UCSD-AML1 (cell line): Measurements from ENCODE around the gene TRABD2B.
A peak's percentile ranks its signal among the peaks of the same experiment; 100 is the strongest.

ENCODE experiments used
- DNase-seq: peaks from one replicate; lab custom pipeline; 2025; ENCODE audit not compliant: unreplicated experiment; lab: John Stamatoyannopoulos, UW

The TRABD2B gene

DNA sequence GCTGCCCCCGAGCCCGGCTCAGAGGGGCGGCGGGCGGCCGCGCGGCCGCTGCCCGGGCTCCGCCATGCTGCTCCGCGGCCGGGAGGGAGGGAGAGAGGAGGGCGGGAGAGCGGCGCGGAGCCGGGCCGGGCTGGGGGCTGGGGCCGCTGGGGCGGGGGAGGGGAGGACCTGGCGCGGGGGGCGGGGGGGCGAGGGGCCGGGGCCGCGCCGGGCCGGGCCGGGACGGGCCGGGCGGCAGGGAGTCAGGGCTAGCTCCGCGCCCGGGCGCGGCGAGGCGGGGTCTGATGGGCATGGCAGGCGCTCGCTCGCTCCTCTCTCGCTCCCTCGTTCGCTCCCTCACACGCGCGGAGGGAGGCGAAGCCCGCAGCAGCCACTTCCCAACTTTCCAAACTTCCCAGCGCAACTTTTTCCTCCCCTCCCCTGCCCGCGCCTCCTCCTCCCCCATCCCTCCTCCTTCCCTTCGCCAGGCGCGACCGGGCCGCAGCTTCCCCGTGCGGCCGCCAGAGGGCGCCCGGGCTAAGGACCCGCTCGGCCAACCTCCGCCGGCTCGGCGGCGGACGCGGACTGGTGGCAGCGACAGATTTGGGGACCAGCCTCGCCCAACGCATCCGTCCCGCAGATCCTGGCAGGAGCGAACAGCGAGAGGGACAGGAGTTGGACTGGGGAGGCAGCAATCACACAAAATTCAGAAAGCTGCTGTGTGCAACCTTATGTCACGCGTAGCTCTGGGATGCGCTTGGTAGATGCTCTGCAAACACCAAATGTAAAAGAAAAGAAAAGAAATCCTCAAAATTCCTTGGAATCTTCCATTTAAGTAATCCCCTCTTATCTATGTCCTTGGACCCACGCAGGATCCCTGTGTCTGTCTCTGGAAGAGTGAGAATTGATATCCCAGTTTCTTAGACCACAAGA lies at the start of gene TRABD2B:
TRABD2B (minus strand) TSS at position 97 of the 912 bp plus-strand sequence.
- DNase-seq, result peak; percentile 66

DNA sequence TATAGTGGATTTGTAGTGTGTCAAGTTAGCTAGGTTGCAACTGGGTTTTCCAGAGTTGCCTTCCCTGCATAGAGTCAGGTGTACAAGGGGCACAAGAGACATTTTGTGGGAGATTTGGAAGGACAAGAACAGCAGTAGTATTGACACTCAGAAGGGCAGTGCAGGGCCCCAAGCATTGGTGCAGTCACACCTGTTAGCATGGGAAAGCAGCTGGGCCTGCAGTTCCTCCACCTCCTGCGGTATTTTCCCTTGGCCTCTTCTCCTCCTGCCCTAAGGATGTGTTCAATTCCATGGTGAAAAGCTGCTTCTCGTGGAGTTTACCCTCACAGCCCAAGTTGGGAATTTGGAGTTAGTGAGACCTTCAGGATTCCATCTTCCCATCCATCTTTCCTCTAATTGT lies 47.1 kb upstream of the TRABD2B start:
- no peak for DNase-seq

DNA sequence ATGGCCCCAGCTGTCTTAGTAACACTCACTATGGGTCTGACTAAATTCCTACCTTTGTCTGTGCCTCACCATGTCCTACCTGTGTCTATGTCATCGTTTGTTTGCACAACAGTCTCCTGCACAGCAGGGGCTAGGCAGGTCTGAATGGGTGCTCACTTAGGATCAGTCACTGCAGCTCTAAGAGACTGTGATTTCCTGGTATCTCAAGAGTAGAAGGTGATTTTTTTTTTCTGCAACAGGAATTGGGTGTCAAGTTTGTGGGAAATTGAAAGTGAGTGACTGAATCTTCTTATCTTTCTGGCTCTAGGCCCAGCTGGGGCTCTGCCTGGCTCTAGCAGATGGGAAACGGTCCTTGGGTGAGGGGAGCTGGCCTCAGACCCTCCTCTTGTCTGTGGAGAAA lies 46.4 kb upstream of the TRABD2B start:
- no peak for DNase-seq

DNA sequence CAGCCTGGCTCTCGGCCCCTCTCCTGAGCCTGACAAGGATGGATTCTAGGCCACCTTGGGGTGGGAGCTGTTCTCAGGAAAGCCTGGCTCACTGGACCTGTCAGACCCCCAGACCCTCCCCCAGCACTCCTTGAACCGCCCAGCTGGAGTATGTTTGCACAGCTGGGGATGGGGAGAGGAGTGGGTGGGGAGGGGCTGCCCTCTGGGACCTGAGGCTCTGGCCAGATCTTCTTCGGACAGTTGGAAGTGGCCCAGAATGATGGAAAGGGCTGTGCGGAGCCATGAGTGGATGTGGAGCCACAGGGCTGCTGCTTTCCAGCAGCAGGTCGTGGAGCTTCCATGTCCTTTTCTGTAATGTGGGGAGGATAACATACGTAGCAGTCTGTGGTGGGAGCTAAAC lies 43.0 kb upstream of the TRABD2B start:
- no peak for DNase-seq

DNA sequence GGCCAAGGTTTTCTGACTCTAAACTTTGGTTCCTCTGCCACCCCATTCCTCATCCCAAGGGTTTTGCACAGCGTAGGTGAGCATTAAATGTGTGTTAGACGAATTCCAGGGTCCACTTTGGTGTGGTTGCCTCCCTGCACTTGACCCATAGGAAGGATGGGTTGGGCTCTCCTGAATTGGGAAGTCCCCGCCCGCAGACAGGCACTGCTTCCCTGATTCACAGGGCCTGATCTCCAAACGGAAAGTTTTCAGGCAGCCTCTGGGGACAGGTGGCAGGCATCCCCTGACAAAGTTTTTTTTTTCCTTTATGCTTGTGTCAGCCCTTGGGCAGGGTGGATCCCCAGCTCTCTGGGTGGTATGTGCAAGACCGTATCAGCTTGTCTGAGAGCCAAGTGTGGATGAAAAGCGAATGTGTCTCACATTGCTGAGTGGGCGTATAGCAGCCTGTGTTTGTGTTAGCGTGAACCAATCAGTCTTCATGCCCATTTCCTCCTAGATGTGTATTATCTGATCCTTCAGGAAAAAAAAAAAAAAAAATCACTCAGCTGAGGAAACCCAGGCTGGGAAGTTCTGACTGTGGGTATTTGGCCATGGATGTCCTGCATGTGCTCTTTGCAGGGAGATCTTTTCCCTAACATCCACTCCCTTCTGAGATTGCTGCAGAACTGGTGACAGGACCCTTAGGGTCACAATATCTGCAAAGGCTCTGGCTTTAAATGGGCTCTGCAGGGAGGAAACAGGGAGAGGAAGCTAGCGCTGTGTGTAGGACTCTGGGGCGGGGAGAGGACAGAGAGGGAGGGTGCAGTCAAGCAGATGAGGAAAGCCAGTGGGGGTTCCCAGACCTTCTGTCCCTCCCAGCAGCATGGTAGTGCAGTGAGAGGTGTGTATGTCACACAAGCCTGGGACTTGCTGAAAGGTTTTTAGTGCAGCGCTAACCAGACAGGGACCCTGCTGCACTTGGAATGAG lies 42.2 kb upstream of the TRABD2B start:
- no peak for DNase-seq

DNA sequence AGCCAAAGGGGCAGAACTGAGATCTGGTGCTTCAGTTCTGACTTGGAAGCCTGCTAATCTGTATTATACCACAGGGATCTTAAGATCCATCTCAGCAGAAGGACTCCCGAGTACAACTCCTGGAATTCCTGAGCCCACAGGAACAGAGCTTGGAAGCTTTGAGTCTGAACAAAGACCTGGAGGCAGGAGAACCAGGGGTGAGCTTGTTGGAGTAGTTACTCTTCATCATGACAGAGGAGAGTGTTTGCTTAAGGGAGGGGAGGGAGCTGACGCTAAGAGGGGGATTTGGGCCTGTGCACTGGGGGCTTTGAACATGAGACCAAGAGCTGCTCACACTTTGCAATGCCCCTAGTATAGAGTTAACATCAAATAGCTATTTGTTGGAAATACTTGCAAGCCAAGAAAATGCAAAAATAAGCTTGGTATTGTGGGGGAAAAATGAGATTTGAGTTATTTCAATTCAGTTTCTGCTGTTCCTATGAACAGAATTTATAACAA lies 41.1 kb upstream of the TRABD2B start:
- DNase-seq, result no peak

DNA sequence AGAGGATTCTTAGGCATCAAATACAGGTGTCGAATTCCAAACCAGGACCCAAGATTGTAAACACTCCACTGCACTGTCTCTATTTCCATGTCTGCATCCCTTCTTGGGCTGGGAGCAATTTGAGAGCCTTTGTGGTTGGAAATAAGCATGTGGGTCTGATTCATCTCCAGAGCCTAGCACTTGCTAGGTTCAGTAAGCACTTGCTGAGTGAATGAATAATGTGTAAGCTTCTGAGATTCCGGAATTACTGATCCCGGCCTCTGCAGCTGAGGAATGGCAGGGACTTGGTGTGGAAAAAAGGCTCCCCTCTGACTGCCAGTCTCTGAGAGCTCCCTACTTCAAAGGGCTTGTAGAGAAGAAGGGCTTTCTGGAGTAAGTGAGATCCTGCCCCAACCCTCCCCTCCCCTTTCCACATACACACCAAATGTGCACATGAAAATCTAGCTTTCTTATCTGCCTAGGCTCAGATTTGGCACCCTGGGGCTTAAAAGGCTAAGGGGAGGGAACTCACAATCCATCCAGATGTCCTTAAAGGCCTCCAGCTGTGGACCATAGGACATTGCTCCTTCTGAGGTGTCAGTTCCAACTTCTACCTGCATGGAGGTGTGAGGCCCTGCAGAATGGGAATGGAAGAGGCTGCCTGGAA lies 39.6 kb upstream of the TRABD2B start:
- no peak for DNase-seq

DNA sequence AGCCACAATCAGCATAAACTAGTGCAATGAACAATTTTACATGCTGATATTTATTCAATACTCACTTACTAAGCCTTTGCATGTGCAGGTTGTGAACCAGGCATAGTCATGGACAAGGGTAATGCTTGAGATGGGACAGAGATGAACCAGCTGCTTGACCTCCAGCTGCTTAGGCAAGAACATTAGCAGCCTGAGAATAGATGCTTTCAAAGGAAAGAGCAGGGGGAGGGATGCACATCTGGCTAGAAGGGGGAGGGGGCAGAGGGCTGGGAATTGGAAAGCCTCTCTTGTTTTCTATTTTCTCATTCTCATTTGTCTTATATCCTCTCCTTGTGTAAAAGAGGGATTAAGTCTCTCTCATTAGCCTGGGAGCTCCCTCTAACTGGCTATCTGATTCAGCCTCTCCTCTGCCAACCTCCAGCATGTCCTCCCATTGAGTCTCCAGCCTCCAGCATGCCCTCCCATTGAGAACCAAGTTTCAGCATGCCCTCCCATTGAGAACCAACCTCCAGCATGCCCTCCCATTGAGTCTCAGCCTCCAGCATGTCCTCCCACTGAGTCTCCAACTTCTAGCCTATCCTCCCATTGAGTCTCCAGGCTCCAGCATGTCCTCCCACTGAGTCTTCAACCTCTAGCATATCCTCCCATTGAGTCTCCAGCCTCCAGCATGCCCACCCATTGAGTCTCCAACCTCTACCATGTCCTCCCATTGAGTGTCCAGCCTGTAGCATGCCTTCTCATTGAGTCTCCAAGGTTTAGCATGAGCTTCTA lies 38.4 kb upstream of the TRABD2B start:
- no peak for DNase-seq

DNA sequence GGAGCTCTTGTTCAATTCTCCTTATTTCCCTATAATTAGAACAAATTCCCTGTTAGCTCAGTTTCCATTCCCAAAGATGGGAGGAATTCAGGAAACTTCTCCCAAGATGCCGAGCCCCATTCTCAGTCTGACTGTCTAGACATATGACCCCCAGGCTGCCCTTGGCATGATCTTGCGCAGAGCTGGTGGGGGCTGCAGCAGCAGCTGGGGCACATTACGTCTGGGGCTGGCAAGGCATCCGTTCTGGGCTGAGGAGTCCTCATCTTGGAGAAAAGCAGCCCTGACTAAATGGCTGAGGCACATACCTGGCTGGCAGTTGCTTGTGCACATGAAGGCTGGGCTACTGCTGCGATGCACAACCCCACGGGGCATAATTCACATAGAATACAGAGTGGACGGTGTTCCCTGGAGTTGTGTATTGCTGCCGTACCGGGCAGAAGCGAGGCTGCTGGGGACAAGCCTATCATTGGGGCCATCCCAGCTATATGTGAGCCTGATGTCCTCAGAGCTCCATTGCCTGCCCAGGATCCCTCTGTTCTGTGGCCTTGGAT lies 36.4 kb upstream of the TRABD2B start:
- DNase-seq, result no peak

DNA sequence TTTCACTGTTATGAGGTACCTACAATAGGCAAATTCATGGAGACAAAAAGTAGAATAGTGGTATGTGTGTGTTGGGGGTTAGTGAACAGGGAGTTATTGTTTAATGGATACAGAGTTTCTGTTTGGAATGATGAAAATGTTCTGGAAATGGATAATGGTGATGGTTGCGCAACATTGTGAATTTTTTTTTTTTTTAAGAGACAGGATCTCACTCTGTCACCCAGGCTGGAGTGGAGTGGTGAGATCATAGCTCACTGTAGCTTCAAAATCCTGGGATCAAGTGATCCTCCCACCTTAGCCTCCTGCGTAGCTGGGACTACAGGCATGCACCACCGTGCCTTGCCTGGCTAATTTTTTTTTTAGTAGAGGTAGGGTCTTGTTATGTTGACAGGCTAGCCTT lies 34.5 kb upstream of the TRABD2B start:
- DNase-seq, result no peak

DNA sequence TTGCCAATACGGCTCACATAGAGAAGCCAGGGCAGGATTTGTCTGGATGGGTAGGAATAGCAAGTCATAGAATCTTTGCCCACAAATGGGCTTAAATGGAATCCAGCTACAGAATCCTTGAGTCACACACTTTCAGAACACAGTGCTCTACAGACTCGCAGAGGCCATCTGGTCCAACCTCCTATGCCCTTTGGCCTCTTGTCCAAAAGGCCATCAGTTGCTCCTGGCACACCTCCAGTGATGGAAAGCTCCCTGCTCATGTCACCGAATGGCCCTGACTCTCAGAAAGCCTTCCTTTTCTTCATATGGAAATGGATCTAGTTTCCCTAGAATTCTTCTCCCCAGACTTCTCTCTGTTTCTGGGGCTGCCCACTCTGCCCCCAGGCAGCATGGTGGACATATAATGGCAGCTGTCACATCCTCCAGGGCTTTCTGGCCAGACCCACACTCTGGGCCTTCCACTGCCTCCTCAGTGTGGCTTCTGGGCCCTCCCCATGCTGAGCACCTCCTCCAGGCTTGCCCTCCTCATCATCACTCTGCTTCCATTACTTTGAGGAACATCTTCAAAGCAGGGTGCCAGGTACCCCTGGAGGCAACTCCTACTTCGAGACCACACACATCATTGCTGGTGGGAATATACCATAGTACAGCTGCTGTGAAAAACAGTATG lies 33.6 kb upstream of the TRABD2B start:
- DNase-seq, result no peak

DNA sequence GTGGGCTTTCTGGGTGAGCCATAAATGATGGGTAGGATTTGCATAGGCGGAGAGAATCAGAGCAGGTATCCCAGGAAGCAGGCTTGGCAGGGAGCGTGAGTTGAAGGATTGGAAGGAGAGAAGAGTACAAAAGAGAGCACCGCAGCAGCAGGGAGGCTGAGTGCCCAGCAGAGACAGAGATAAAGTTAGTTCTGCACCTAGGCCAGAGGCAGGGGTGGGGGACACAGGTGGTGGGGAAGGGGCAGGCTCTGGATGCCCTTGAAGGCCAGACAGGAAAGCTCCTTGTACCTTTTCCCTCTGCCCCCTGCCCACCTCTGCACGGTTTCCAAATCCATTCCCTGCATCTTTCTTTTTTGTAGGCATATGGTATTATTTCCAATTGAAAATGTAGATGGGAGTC lies 33.0 kb upstream of the TRABD2B start:
- DNase-seq, result no peak

DNA sequence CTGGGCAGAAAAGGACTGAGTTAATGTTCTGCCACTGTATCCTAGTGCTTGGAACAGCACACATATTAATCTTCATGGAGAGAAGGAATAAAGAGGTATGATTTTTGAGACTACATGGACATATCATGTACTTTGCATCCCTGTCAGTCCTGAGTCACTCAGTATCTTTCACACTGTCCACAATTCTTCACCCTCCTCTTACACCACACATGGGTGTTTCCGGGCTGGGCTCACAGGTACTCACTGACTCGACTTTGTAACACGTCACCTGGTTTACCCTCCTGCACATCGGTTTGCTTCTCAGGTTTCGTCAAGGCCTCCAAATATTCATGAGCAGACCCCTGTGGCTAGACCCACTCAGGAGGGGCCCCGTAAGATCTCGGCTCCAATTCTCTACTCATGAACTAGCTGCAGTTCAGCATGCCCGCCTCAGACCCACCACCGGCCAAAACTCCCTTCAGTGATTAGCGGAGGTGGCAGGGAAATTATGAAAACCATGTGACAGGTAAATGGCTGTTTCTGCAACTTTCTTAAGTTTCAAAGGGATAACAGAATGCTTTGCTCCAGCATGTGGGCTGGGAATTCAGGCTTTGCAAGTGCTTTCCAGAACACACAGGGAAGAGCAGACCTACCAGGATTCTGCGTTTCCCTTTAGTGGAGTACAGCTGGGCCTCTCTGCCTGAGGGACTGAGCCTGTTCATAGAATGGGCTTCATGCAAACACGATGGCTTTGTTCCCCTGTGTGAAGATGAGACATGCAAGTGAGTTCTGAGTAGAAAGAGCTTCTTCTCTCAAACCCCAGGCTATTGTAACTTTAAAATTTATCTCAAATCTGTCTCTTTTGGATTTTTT lies 31.3 kb upstream of the TRABD2B start:
- DNase-seq, result no peak

DNA sequence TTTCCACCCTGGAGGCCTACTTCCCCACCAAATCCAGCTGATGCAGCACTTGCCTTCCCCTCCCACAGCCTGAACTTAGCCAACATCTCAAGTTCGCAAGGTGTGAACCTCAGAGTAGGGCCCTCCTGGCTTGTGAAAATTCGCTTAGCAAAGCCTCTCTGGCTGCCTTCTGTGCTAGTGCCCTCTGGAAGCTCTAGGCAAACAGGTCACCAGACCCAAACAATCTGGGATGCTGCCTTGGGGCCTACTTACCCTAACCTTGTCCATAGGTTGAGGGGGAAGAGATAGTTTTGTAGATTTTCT lies 30.3 kb upstream of the TRABD2B start:
- no peak for DNase-seq

DNA sequence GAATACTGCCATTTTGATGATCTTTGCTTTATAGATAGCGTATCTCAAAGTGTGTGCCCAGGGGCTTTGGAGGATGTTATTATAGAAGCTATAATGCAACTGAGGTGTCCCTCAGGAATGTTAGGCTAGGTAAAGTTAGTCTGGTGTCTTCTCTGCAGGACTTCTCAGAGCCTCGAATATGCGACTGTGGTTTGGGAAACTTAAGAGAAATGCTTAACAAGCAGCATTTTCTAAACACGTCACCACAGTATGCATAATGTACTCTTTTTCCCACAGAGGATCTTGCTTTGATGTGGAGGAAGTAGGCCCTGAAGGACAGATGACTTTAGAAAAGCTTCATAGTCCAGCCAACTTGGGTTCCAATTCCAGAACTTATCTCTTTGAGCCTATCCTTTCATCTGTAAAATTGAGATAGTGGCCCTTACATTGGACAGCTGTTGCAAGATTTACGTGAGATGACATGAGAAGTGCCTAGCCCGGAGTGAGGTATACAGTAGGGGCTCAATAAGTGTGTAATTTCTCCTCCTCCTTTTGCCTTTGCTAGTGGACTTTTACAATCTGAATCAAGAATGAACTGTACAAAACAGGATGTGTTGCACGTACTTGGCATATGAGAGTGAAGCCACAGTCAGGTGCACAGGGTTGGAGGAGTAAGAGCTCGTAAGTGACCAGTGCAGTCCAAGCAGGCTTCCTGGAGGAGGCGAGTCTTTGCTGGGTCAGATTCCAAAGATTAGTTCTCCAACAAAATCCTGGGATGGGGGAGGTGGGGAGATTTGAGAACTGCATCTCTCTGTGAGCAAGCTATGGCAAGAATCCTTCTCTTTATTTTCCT lies 29.7 kb upstream of the TRABD2B start:
- DNase-seq, result no peak

DNA sequence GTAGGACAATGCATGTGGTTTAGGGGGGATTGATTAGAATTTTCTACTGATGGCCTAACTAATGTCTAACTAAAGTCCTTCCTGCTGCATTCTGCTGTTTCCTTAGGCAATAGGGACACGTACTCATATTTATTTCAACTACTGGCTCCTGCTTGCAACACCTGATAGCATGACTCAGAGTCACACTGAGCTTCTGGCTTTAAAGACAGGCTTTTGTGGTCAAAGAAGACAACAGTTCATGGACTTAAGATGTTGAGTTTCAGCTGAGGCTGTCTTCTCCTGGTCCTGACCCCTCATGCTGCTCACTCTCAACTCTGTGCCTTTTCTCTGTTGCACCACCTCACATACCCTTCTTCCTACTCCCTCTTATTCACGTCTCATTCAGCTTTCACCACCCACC lies 29.1 kb upstream of the TRABD2B start:
- DNase-seq, result no peak

DNA sequence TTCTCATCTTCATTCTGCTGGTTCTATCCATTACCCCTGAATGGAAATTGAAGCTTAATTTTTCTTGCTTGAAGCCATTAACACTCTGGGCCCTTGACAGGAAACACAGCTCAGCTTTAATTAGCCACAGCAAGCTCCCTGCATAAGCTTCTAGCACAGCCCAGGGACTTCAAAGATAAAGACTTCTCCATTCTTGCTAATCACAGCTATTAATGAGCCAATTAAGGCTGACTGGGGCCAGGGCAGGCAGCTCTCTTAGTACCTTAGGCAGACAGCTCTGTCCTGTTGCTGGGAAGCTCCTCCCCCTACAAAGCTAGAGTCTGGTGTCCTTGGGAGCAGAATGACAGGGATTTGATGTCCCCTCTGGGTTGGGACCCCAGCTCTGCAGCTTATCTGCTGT lies 27.9 kb upstream of the TRABD2B start:
- no peak for DNase-seq

DNA sequence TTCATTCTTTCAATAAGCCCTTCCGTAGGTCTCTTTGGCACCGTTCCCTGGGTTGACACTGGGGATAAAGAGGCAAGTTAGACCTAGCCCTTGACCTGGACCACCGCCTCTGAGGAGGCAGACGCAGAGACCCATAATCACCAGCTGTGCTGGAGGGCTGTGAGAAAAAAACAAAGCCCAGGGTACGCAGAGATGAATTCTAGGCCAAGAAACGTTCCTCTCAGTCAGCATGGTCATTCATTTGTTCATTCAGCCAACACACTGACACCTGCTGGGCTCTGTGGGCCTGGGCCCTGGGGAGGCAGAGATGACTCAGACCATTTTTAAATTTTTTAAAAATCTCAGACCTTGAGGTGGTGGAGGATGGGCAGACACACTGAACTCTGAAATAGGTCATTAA lies 26.3 kb upstream of the TRABD2B start:
- DNase-seq, result no peak
